Natural killer cell (primary cell): Measurements from ENCODE around the gene ZIC1. TPM values are rescaled to one million over a fixed set of nuclear protein-coding genes. Genes with fewer than 3 reads are reported as not detected.

Experiments
- ATAC-seq, 3 donors: fragments of 150-1000 bp in 2 of 3; fragments of 200-7000 bp in 1 of 3; cut with Tn5 transposase; 1 replicate in 1 of 3; 2 replicates in 2 of 3; pipeline ENCODE4 v1.10.0; 2021; ENCODE audit warnings: mild to moderate bottlenecking in 2 of 3, moderate library complexity in 2 of 3
- DNase-seq, 2 donors: peaks; one replicate each; pipeline versions ENCODE4 v3.0.0 to v3.0.0-alpha.2; 2013 to 2021; ENCODE audit warnings: mixed read lengths in 1 of 2
- H3K27ac ChIP-seq: one replicate; pipeline ENCODE4 v1.5.1; 2013; ENCODE audit warnings: mild to moderate bottlenecking, low read length
- H3K27me3 ChIP-seq: one replicate; pipeline ENCODE4 v1.6.1; 2013; ENCODE audit warnings: low read length; ENCODE audit not compliant: control insufficient read depth, insufficient read depth
- H3K36me3 ChIP-seq: one replicate; pipeline ENCODE4 v1.6.1; 2013; ENCODE audit warnings: low read length; ENCODE audit not compliant: control insufficient read depth, insufficient read depth
- H3K4me1 ChIP-seq: one replicate; pipeline ENCODE4 v1.6.1; 2013; ENCODE audit warnings: low read length; ENCODE audit not compliant: control insufficient read depth, insufficient read depth
- H3K4me3 ChIP-seq: one replicate; pipeline ENCODE4 v1.5.1; 2013; ENCODE audit warnings: low read length
- H3K9me3 ChIP-seq: one replicate; pipeline ENCODE4 v1.6.1; 2013; ENCODE audit warnings: low read length; ENCODE audit not compliant: control insufficient read depth, insufficient read depth
- H3K27ac Mint-ChIP-seq, 2 donors: one replicate each; pipeline ENCODE4 v1.8.0; 2022; ENCODE audit warnings: mild to moderate bottlenecking in 2 of 2, mixed read lengths in 2 of 2, moderate library complexity in 1 of 2
- H3K27me3 Mint-ChIP-seq, 2 donors: one replicate each; pipeline ENCODE4 v1.8.0; 2022; ENCODE audit warnings: low read depth in 2 of 2, mixed read lengths in 2 of 2
- H3K36me3 Mint-ChIP-seq: one replicate; pipeline ENCODE4 v1.8.0; 2022; ENCODE audit warnings: mixed read lengths
- H3K4me1 Mint-ChIP-seq, 2 donors: one replicate each; pipeline ENCODE4 v1.8.0; 2022; ENCODE audit warnings: mixed read lengths in 2 of 2
- H3K4me3 Mint-ChIP-seq: one replicate; pipeline ENCODE4 v1.8.0; 2022; ENCODE audit warnings: mild to moderate bottlenecking, moderate library complexity, mixed read lengths
- H3K9me3 Mint-ChIP-seq, 2 donors: one replicate each; pipeline ENCODE4 v1.8.0; 2022; ENCODE audit warnings: mixed read lengths in 2 of 2
- WGBS: methylation state at CpG from one replicate; pipeline ENCODE4 v1.1.7; 2013; ENCODE audit warnings: missing lambda C conversion rate; ENCODE audit not compliant: insufficient coverage; 5-methylcytosine and 5-hydroxymethylcytosine counted together
- intact Hi-C: fragments of 100-400 bp; cut with micrococcal nuclease; formaldehyde crosslinking; loops from one replicate; pipeline ENCODE4 v1.14.2; 2022
- total RNA-seq, 4 donors: library from RNA; stranded (reverse); fragments of 120-200 nt in 1 of 4; gene quantifications; one replicate each; pipeline versions ENCODE4 v1.2.3 to v1.2.4, GENCODE V29; 2013 to 2022
- TF ChIP-seq, protein P1 (sequence below): fragments of 200-600 bp; IDR thresholded peaks from one replicate; pipeline ENCODE4 v1.8.0; 2022; ENCODE audit warnings: antibody characterized with exemption

The ZIC1 gene
- total RNA-seq, 3 donors from 2014 or later (not counting 1 experiment from before 2014, with no cell fraction given): not detected

DNA sequence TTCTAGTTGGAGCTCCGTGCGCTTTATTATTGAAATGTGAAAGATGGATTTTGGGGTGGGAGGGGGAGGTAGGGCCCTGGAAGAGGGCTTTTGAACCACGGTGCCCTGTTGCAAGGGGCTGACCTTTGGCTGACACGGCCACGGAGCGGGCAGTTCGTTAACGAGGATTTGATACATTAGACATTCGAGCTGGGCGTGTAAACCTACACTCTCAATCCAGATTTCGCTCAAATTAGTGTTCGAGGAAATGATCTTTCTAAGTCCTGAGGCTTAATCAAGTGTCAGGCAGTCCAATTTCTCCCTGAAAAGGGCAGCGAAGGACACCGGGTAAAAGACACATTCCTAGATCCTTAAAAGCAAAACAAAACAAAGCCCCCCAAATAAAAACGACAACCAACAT is 13.0 kb downstream of the ZIC1 start:
- H3K4me1 Mint-ChIP-seq: no peaks in the 10 kb centered on the region
- H3K27me3 Mint-ChIP-seq: peaks cover 41 to 46% of the 10 kb centered on the region in 2 donors
- H3K27me3 ChIP-seq: peaks cover 73% of the 10 kb centered on the region
- peaks cover 4 to 7% of the 10 kb centered on the region in 2 donors for H3K9me3 Mint-ChIP-seq
- no peak overlapping the region for H3K27ac ChIP-seq
- H3K4me3 ChIP-seq: no peak overlapping the region
- peaks cover 11% of the 10 kb centered on the region for H3K36me3 Mint-ChIP-seq
- no peaks in the 10 kb centered on the region for H3K4me1 ChIP-seq
- H3K4me3 Mint-ChIP-seq: no peak overlapping the region
- no peak for DNase-seq
- H3K9me3 ChIP-seq: peaks cover 42% of the 10 kb centered on the region
- H3K36me3 ChIP-seq: no peaks in the 10 kb centered on the region
- no peak for ATAC-seq
- H3K27ac Mint-ChIP-seq: no peak overlapping the region
- intact Hi-C loops: no loop called here
- WGBS: 15% methylated on average over 15 of the region's 15 CpGs
- TF ChIP-seq, protein P1, sequence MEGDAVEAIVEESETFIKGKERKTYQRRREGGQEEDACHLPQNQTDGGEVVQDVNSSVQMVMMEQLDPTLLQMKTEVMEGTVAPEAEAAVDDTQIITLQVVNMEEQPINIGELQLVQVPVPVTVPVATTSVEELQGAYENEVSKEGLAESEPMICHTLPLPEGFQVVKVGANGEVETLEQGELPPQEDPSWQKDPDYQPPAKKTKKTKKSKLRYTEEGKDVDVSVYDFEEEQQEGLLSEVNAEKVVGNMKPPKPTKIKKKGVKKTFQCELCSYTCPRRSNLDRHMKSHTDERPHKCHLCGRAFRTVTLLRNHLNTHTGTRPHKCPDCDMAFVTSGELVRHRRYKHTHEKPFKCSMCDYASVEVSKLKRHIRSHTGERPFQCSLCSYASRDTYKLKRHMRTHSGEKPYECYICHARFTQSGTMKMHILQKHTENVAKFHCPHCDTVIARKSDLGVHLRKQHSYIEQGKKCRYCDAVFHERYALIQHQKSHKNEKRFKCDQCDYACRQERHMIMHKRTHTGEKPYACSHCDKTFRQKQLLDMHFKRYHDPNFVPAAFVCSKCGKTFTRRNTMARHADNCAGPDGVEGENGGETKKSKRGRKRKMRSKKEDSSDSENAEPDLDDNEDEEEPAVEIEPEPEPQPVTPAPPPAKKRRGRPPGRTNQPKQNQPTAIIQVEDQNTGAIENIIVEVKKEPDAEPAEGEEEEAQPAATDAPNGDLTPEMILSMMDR: no peak

DNA sequence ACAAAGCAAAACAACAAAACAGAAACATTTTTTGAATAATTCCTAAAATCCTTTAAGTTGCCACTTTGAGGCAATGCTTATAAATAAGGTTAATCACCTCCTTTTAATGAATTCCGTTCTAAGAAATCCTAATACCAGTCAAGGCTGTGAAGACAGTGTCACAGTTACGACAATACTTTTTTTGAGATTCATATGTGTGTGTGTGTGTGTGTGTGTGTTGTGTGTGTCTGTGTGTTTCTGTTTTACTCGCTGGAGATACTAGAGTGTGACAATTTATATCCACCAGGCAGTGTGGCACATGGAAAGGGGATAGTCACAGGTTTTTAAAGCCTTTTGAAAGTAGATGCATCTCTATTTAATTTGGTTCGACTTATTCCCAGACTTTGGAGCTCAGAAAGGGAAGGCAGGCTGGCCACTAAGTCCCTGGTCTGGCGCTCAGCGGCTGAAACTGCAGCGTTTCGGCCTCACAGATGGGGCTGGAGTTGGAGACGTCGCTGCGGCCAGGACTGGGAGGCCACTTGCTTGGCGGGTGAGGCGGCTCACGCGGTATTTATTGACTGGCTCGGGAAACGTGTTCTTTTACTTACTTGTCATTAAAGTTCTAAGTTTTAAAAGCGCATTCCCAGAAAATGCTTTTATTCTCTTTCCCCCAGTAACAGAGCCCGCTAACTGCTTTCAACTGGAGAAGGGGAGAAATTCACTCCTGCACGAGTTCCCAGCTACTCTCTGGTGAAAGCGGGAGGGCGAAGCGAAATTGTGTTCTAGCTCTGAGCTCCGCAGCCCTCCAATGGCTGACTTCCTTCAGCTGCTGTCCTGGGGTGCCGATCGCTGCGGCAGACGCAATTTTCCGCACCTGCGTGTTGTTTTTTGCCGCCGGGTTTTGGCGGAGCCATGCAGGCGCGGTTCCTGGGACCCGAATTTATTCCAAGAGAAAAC is 13.7 kb downstream of the ZIC1 start:
- H3K9me3 ChIP-seq: peaks cover 42% of the 10 kb centered on the region
- H3K36me3 ChIP-seq: no peaks in the 10 kb centered on the region
- DNase-seq (no peak), ATAC-seq (no peak)
- no peak overlapping the region for H3K4me3 ChIP-seq
- peaks cover 70% of the 10 kb centered on the region for H3K27me3 ChIP-seq
- no peak overlapping the region for H3K27ac Mint-ChIP-seq
- WGBS: 11% methylated on average over 36 of the region's 36 CpGs
- no peaks in the 10 kb centered on the region for H3K4me1 Mint-ChIP-seq
- H3K9me3 Mint-ChIP-seq: peaks cover 2 to 9% of the 10 kb centered on the region in 2 donors
- peaks cover 35 to 39% of the 10 kb centered on the region in 2 donors for H3K27me3 Mint-ChIP-seq
- H3K27ac ChIP-seq: no peak overlapping the region
- no peak overlapping the region for H3K4me3 Mint-ChIP-seq
- no peaks in the 10 kb centered on the region for H3K4me1 ChIP-seq
- H3K36me3 Mint-ChIP-seq: peaks cover 10% of the 10 kb centered on the region
- intact Hi-C loops: no loop called here
- TF ChIP-seq, protein P1: no peak

DNA sequence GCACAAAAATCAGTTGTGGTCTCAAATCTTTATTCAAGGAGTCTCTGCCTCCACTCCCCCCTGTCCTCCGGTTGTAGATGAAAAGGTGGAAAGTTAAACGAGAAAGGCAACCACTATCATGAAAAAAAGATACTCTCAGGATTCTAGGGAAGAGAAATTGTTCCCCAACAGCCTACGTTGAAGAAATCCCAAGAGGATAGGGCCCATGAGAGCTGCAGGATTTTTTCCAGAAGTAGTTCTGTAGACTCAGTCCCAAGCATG is 14.3 kb downstream of the ZIC1 start:
- Mint-ChIP-seq H3K27ac (no peak overlapping the region), H3K4me3 (no peak overlapping the region), H3K27me3 (peaks cover 29 to 35% of the 10 kb centered on the region in 2 donors), H3K4me1 (no peaks in the 10 kb centered on the region), H3K9me3 (peaks cover 2 to 9% of the 10 kb centered on the region in 2 donors), H3K36me3 (peaks cover 4% of the 10 kb centered on the region)
- 6% methylated on average over 1 of the region's 3 CpGs for whole genome bisulfite sequencing
- Histone ChIP-seq H3K27me3 (peaks cover 65% of the 10 kb centered on the region), H3K9me3 (peaks cover 42% of the 10 kb centered on the region), H3K27ac (no peak overlapping the region), H3K4me1 (no peaks in the 10 kb centered on the region), H3K4me3 (no peak overlapping the region), H3K36me3 (no peaks in the 10 kb centered on the region)
- intact Hi-C loops: no loop called here
- ATAC-seq (no peak), DNase-seq (no peak)
- TF ChIP-seq, protein P1: no peak
